ENCODE data around the gene PDE4B.
"Not testable (repeated sequence)": the region's sequence is repeated elsewhere in the genome, so short reads cannot be mapped to it uniquely, and the experiment has no call there.

The PDE4B gene

DNA sequence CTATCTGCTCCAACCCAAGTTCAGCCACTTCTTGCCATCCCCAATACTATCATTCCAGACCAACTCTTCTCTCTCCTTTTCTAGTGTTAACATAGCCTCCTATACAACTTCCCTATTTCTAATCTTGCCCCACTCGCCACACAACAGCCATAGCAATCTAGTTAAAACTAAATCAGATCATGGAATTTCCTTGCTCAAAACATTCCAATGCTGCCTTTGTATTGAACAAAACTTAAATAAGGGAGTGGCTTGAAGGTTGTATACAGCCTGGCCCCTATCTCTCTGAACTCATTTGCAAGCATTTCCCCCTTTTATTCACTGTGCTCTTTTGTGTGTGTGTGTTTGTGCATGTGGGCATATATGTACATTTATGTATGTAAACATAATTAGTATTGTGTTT, 623.2 kb downstream of the PDE4B start:
- intact Hi-C loops (cut with DNase I): no loop called here
- DNase-seq: no peak

DNA sequence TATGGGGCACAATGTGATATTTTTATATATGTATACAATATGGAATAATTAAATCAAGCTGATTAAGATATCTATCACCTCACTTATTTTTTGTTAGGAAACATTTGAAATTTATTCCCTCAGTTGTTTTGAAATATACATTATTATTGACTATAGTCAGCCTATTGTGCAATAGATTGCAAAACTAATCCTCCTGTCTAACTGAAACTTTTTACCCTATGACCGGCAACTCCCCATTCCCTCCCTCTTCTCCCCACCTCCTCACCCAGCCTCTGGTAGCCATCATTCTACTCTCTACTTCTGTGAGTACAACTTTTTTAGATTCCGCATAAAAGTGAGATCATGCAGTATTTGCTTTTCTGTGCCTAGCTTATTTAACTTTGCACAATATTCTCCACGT, 623.6 kb downstream of the PDE4B start:
- intact Hi-C loops (cut with DNase I): no loop called here
- DNase-seq: no peak

DNA sequence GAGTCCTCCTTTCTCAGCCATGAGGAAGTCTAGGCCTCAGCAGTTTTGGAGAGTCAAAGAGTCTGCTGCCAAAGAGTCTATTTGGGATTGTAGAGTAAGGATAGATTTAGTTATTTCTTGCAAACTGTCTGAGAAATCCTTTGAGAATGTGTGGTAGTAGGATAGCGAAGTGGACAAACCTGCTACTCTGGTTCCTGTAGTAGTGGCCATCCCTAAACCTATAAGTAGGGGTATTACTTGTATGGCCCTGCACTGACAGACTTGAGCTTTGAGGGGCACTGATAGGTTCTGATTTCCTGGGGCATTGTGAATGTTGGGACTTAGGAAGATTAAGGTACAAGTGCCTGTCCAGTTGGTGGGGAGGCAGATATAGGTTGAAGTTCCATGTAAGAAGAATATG, 625.3 kb downstream of the PDE4B start:
- no peak for DNase-seq
- intact Hi-C loops (cut with DNase I): no loop called here

DNA sequence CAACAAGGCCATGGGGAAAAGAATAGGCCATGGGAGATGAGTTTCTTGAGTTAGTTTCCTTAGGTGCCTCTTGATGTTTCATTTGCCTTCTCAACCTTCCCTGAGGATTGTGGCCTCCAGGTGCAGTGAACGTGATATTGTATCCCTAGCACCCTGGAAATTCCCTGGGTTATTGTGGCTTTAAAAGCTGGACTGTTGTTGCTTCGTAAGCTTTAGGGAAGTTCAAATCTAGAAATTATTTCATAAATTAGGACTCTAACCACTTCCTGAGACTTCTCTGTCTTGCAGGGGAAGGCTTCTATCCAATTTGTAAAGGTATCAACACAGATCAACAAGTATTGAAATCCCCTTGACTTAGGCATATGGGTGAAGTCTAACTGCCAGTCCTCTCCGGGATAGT, 627.5 kb downstream of the PDE4B start:
- DNase-seq; intact Hi-C loops (cut with DNase I): not testable (repeated sequence)

DNA sequence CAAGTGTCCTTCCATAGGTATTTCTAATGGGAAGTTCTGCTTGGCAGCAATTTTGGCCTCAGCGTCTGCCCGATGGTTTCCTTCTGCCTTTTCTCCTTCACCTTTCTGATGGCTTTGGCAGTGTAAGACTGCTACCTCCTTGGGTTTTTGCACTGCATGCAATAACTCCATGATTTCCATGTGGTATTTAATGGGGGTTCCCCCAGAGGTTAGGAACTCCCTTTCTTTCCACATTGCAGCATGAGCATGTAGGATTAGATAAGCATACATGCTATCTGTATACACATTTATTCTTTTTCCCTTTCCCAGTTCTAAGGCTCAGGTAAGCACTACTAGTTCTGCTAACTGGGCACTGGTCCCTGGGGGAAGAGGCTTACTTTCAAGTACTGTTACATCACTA, 628.2 kb downstream of the PDE4B start:
- DNase-seq; intact Hi-C loops (cut with DNase I): not testable (repeated sequence)

DNA sequence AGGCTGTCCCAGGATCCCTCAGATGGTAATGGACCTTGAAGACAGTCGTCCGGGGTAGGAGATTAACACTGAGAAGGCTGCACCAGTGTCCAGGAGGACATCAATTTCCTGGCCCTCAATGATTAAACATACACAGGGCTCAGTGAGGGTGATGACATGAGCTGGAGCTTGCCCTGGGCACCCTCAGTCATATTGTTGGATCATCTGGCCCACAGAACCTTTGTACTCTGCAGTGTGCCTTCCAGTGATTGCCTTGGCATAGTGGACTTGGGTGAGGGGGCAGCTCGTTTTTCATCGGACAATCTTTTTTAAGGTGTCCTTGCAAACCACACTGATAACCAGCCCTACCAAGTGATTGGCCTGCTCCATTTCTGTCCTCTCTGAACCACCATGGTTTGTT, 630.1 kb downstream of the PDE4B start:
- DNase-seq: no peak
- intact Hi-C loops (cut with DNase I): no loop called here

Measured in posterior cingulate gyrus (tissue), 11 donors.